NCI-H1092 (cell line): Measurements from ENCODE around the gene PDF.

Experiments used
- DNase-seq: peaks from one replicate; lab custom pipeline; 2025; lab: John Stamatoyannopoulos, UW

The PDF gene

DNA sequence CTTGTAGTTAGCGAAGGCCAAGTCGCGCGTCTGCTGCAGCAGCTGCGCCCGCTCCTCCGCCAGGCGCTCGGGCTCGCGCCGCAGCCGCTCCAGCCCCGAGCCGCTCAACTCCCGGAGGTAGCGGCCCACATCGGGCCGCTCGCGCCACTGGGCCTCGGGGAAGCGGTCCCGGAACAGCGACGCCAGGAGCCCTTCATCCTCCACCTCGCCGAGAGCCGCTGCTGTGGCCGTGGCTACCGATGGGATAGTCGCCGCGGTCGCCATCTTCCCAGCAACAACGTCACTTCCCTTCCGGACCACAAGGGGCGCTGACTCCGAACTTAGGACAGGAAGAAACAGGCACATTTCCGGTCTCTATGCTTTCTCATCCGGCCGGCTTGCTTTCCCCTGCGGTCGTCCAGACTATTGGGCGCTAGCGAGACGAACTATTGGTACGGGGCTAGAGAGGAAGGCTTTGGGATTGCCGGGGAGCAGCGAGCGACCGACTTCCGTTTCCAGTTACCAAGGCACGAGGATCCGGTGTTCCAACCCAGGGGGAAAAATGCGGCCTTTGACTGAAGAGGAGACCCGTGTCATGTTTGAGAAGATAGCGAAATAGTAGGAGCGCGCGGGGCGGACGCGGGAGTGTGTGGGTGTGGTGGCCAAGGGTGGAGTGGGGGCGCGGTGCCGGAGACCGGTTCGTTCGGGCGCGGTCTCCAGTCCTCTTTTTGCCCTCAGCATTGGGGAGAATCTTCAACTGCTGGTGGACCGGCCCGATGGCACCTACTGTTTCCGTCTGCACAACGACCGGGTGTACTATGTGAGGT, 9.1 kb upstream of the PDF start, which contains the start of the genes COG8 and NIP7:
TSS of gene COG8 (minus strand) at position 276 of the 806 bp plus-strand sequence. CDS start at position 264, 12 bp downstream.
TSS of gene NIP7 (plus strand) at position 484 of the 806 bp plus-strand sequence. CDS start at position 542, 58 bp downstream.
- peak; percentile 98 for DNase-seq

GRCh38 chr16:69338557-69339288, 8.3 kb upstream of the PDF start:
- peak; percentile 43 for DNase-seq

DNA sequence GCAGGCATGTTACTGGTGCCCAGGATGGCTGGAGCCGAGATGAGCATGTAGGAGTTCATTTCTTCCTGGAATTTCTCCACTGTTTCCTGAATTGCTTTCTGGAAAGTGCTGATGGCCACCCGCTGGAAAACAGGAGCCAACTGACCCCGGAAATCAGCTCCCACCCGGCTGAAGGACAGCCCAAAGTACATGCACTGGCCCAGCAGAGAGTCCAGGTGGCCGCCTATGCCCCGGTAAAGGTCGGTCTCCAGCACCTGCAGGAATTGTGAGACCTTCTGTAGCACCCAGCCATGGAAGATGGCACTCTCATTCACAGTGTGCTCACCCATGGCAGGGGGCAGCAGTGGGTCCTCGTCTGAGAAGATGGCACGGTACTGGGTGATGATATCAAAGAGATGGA, 4.3 kb upstream of the PDF start:
- no peak for DNase-seq

DNA sequence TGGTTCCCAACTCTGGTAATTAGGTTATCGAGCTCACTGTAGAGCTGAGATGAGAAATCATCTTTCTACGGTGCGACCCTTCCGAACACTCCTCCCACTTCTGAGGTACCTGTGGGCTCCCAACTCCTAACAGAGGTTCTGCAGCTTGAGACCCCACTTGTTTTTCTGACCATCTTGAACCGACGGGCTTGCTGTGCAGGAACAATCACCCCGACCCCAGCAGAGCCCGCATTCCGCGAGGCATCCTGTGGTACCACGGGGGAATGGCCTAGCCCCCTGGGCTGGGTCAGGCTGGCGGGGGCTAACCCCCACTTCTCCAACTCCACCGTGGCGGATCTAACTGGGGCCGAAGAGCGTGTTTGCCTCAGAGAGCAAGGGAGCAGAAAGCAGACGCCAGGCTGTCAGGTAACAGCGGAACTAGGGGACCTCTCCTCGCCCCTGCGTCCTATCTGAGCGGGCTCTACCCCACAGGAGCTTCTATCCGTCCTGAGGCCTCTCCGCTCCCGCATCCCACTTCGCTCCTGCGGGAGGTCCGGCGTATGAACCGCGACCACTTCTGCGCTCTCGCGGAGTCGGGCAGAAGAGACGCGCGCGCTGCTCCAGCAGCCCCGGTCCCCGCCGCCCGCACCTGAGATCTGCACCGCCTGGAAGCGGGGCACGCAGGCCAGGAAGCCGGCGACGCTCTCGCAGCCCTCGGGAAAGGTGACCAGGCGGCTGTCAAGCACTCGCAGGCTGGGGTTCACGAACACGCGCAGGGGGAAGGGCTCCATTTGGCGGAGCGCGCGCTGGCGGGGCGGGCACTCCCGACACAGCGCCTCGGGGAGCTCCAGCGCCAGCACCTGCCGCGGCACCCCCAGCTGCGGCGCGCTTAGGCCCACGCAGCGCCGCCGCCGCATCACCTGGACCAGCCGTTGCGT, 761 bp downstream of the PDF start:
- no peak for DNase-seq

GRCh38 chr16:69328854-69329316, 1.5 kb downstream of the PDF start:
- no peak for DNase-seq

DNA sequence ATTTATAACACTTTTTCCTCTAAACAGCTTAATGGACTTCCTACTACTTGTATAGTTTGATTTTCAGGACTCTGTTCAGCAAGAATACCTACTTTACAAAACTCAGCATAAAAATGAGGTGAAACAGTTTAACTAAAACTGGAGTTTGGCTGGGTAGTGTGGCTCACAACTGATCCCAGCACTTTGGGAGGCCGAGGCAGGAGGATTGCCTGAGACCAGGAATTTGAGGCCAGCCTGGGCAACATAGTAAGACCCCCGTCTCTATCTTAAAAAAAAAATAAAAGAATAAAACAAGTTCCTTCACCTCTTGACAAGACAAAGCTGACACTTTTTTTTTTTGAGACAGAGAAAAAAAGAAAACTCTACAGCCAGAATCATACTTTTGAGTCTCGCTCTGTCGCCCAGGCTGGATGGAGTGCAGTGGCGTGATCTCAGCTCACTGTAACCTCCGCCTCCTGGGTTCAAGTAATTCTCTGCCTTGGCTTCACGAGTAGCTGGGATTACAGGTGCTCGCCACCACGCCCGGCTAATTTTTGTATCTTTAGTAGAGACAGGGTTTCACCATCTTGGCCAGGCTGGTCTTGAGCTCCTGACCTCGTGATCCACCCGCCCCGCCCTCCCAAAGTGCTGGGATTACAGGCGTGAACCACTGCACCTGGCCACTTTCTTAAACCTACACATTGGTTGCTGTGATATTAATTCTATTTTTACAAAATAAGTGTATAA, 2.6 kb downstream of the PDF start:
- DNase-seq: no peak

DNA sequence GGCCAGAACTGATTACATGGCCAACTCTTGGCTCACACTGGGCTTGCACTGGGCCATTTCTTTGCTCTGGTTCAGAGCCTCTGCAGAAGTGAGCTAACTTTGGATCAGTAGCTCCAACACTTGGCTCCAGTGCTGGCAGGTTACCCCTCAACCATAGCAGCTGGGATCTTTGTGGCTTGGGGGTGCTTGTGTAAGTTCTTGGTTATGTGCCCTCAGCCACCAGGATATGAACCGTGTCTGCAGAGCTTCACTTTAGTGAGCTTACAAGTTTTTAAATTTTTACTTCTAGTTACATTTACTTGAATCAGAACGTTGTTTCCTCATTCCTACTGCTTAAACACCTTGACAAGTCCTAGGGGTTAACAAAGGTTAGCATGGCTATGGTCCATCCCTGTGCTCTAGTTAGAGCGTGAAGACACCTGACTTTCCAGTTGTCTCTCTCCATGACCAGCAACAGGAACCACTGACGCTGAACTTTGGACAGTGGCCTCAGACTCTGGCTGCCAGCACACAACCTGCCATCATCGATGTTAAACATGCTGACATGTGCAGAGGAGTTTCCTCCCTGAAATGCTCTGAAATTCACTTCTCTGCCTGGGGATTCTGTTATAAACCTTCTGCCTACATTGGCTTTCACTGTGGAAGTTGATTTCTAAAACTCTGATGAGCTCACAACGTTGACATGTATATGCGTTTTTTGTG, 4.1 kb downstream of the PDF start:
- DNase-seq: no peak

- DNase-seq: no peak
Observed at GRCh38 chr16:69325784-69326171, 4.6 kb downstream of the PDF start.

GRCh38 chr16:69324585-69325253, 5.7 kb downstream of the PDF start:
- no peak for DNase-seq

- DNase-seq: no peak
Observed at GRCh38 chr16:69324013-69324531, 6.3 kb downstream of the PDF start.

DNA sequence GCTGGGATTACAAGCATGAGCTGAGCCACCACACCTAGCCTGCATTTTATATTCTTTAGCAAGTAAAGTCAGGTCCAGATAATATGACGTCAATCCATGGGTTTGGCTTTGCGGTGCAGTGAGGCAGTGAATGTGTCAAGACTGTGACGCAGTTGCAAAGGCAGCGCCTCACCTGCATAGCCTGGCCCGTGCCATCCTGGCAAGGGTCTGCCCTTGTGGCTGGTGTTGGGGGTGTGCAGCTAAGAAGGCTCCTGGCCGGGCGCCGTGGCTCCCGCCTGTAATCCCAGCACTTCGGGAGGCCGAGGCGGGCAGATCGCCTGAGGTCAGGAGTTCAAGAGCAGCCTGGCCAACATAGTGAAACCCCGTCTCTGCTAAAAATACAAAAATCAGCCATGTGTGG, 7.0 kb downstream of the PDF start:
- no peak for DNase-seq

DNA sequence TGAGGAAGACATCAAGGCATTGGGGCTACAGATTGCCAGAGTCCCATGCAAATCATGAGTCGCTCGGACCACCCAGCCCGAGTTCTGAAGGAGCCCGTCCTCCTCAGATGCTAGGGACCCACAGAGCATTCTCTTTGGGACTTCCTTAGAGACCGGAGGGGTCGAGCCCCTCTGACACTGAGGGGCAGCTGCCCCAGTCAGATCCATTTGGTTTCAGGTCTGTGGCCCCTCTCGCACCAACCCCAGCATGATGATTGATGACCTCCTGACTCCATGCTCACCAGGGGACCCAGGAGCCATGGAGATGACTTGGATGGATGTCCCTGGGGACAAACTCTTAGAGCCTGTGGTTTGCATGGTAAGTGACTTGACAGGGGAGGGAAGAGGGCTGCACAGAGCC, 8.0 kb downstream of the PDF start:
- no peak for DNase-seq

DNA sequence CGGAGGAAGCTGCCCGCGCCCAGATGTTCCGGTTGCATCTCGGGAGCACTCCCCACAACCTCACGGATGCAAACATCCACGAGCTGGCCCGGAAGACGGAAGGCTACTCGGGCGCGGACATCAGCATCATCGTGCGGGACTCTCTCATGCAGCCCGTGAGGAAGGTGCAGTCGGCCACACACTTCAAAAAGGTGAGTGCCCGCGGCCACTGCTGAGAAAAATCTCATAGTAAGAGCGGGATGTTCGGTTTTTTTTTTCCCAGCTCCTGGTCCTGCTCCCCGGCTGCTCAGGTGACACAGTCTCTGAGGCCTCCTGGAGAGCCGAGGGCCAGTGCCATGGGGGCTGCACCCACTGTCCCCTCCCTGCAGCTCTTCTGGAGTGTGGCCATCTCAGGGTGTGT, 9.3 kb downstream of the PDF start:
- DNase-seq: no peak

- no peak for DNase-seq
Observed at GRCh38 chr16:69320740-69321073, 9.7 kb downstream of the PDF start.

DNA sequence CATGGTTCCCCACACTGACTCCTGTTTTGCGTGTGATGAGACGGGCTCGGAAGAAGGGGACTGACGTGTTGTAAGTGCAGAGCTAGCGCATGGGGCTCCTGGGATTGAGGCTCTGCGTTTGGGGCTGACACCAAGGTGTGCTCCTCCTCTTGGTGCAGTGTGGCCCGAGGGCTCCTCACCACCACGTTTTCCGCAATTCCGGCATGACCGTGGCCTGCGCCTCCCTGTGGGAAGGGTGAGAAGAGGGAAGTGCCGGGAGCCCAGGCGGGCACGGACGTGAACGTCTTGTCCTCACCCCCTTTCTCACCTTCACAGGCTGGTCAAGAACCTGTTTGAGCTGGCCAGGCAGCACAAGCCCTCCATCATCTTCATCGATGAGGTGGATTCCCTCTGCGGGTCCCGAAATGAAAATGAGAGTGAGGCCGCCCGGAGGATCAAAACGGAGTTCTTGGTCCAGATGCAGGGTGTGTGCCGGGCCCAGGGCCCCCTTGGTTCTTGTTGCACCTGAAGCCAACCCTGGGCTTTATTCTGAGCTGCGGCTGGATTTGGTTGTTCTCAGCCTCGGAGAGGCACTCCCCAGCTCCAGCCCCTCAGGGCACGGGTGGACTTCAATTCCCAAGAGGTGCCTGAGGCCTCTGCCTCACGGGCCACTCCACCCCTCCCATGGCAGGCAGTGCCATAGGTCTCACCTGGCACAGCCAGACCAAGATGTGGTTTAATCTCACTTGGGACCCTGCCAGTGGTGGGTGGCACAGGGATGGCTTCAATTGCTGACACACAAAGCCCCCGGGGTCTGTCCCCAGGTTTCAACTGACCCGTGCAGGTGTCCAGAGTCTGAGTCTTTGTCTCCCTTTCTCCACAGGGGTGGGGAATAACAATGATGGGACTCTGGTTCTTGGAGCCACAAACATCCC, 10.3 kb downstream of the PDF start:
- no peak for DNase-seq

- no peak for DNase-seq
Observed at GRCh38 chr16:69319381-69319780, 11.0 kb downstream of the PDF start.

- no peak for DNase-seq
Observed at GRCh38 chr16:69318911-69319289, 11.5 kb downstream of the PDF start.

DNA sequence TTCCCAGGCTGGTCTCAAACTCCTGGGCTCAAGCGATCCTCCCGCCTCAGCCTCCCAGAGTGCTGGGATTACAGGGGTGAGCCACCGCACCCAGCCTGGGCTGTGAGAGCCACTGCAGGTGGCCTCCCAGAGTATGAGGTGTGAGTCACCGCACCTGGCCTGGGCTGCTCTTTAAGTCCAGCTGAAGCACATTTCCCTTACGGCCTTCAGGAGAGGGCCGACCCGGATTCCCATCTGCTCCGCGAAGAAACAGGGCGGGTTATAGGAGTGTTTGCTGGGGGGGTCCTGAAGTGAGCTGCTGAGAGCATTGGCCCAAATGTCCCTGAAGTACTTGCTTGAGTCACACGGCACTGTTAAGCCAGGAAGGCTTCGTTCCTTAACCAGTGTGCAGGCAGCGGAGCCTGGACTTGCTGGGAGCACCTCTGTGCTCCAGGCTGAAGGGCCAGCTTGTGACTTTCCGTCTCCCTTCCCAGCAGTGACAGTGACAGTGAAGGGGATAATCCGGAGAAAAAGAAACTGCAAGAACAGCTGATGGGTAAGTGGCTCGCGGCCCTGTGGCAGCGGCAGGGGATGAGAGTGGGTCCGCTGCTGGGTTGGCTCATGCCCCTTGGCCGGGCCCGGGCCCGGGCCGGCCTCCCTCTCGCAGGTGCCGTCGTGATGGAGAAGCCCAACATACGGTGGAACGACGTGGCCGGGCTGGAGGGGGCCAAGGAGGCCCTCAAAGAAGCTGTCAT, 12.0 kb downstream of the PDF start:
- DNase-seq: no peak
